ENCODE data around the gene HNRNPCL1. TPM values are rescaled to one million over a fixed set of nuclear protein-coding genes. Genes with fewer than 3 reads are reported as not detected.
"Not testable (repeated sequence)": the region's sequence is repeated elsewhere in the genome, so short reads cannot be mapped to it uniquely, and the experiment has no call there.

The HNRNPCL1 gene
- total and polyA plus RNA-seq, 2 experiments from 2014 or later = not detected

- in situ Hi-C loops (cut with MboI) = no loop called here
Measured at GRCh38 chr1:12851779-12852178, 3.3 kb upstream of the HNRNPCL1 start.

GRCh38 chr1:12833251-12833650, 15.3 kb downstream of the HNRNPCL1 start:
- H2AFZ ChIP-seq; H3F3A ChIP-seq (ENCODE audit: insufficient read depth); H3K27ac ChIP-seq; DNase-seq; H3K4me1 ChIP-seq (ENCODE audit: insufficient read depth); H3K4me3 ChIP-seq; H3K79me2 ChIP-seq (ENCODE audit: insufficient read depth); H4K20me1 ChIP-seq (ENCODE audit: insufficient read depth); in situ Hi-C loops (cut with MboI); H3K4me2 ChIP-seq (ENCODE audit: unreplicated experiment); H3K27me3 ChIP-seq (replicated peaks; ENCODE audit: insufficient read depth); H3K9me3 ChIP-seq (ENCODE audit: low read depth); H3K36me3 ChIP-seq (ENCODE audit: low read depth); H3K9ac ChIP-seq; H3K9me2 ChIP-seq (ENCODE audit: insufficient read depth): not testable (repeated sequence)
- WGBS, 2 experiments (ENCODE audit: low coverage in 1 of 2, low lambda C conversion rate in 2 of 2, missing lambda C conversion rate in 2 of 2) = 6 to 12% methylated on average over 2 of the region's 2 CpGs

More at GRCh38 chr1:12851779-12852178, 3.3 kb upstream of the HNRNPCL1 start:
- 23 to 24% methylated on average over 4 of the region's 4 CpGs for WGBS, 2 experiments (ENCODE audit: low coverage in 1 of 2, low lambda C conversion rate in 2 of 2, missing lambda C conversion rate in 2 of 2)
- Histone ChIP-seq H3K27me3 (replicated peaks; ENCODE audit: insufficient read depth) (no peaks in the 10 kb centered on the region), H2AFZ (no peak overlapping the region), H3K9ac (no peak overlapping the region), H4K20me1 (ENCODE audit: insufficient read depth) (no peaks in the 10 kb centered on the region), H3K27ac (no peak overlapping the region; the same call in 1 of the 2 replicates), H3K79me2 (ENCODE audit: insufficient read depth) (no peaks in the 10 kb centered on the region), H3K4me1 (ENCODE audit: insufficient read depth) (no peaks in the 10 kb centered on the region), H3K9me3 (ENCODE audit: low read depth) (no peaks in the 10 kb centered on the region), H3K4me2 (ENCODE audit: unreplicated experiment) (no peak overlapping the region), H3K9me2 (ENCODE audit: insufficient read depth) (no peaks in the 10 kb centered on the region), H3F3A (ENCODE audit: insufficient read depth) (no peaks in the 10 kb centered on the region), H3K4me3 (no peak overlapping the region), H3K36me3 (ENCODE audit: low read depth) (no peaks in the 10 kb centered on the region)
- DNase-seq = peak; percentile 45
- TF ChIP-seq EZH2phosphoT487 (IDR thresholded peaks at IDR 0.05; ENCODE audit: insufficient read depth, low read depth) = no peak
- no peak for TF ChIP-seq EZH2 (IDR thresholded peaks at IDR 0.05; ENCODE audit: insufficient read depth, poor library complexity, severe bottlenecking)

GRCh38 chr1:12831310-12831709, 17.2 kb downstream of the HNRNPCL1 start, which contains the start of gene PRAMEF11:
Gene PRAMEF11 (minus strand): TSS chr1:12831410. CDS start chr1:12828789, 2,621 bp downstream.
- H3K4me3 ChIP-seq; H3F3A ChIP-seq (ENCODE audit: insufficient read depth); H3K4me1 ChIP-seq (ENCODE audit: insufficient read depth); H3K9me2 ChIP-seq (ENCODE audit: insufficient read depth); H3K9me3 ChIP-seq (ENCODE audit: low read depth); H3K27me3 ChIP-seq (replicated peaks; ENCODE audit: insufficient read depth); H3K27ac ChIP-seq; H3K9ac ChIP-seq; H2AFZ ChIP-seq; H3K79me2 ChIP-seq (ENCODE audit: insufficient read depth); in situ Hi-C loops (cut with MboI); H3K4me2 ChIP-seq (ENCODE audit: unreplicated experiment); DNase-seq; H3K36me3 ChIP-seq (ENCODE audit: low read depth); H4K20me1 ChIP-seq (ENCODE audit: insufficient read depth): not testable (repeated sequence)
- WGBS, 2 experiments (ENCODE audit: low coverage in 1 of 2, low lambda C conversion rate in 2 of 2, missing lambda C conversion rate in 2 of 2) = 14 to 25% methylated on average over 3 of the region's 3 CpGs

DNA sequence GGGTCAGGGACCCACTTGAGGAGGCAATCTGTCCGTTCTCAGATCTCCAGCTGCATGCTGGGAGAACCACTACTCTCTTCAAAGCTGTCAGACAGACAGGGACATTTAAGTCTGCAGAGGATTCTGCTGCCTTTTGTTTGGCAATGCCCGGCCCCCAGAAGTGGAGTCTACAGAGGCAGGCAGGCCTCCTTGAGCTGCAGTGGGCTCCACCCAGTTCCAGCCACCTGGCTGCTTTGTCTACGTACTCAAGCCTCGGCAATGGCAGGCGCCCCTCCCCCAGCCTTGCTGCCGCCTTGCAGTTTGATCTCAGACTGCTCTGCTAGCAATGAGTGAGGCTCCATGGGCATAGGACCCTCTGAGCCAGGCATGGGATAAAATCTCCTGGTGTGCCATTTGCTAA, 29.5 kb downstream of the HNRNPCL1 start:
- H3K9me3 ChIP-seq (ENCODE audit: low read depth); H3F3A ChIP-seq (ENCODE audit: insufficient read depth); H3K79me2 ChIP-seq (ENCODE audit: insufficient read depth); DNase-seq; H3K27me3 ChIP-seq (replicated peaks; ENCODE audit: insufficient read depth); H3K36me3 ChIP-seq (ENCODE audit: low read depth); H3K4me2 ChIP-seq (ENCODE audit: unreplicated experiment); H3K27ac ChIP-seq; H2AFZ ChIP-seq; H3K4me3 ChIP-seq; H3K9me2 ChIP-seq (ENCODE audit: insufficient read depth); H4K20me1 ChIP-seq (ENCODE audit: insufficient read depth); H3K4me1 ChIP-seq (ENCODE audit: insufficient read depth); in situ Hi-C loops (cut with MboI); H3K9ac ChIP-seq: not testable (repeated sequence)
- 19 to 29% methylated on average over 5 to 6 of the region's 6 CpGs for WGBS, 2 experiments (ENCODE audit: low coverage in 1 of 2, low lambda C conversion rate in 2 of 2, missing lambda C conversion rate in 2 of 2)

- peak overlapping the region; percentile 44 for H3K4me3 ChIP-seq
- WGBS, 2 experiments (ENCODE audit: low coverage in 1 of 2, low lambda C conversion rate in 2 of 2, missing lambda C conversion rate in 2 of 2) = 15 to 17% methylated on average over 2 of the region's 2 CpGs
- peaks cover 4% of the 10 kb centered on the region; the same call in 1 of the 2 replicates for H3F3A ChIP-seq (ENCODE audit: insufficient read depth)
- no peaks in the 10 kb centered on the region for H3K9me2 ChIP-seq (ENCODE audit: insufficient read depth)
- H3K79me2 ChIP-seq (ENCODE audit: insufficient read depth) = no peaks in the 10 kb centered on the region
- no peaks in the 10 kb centered on the region for H4K20me1 ChIP-seq (ENCODE audit: insufficient read depth)
- H3K9ac ChIP-seq = peak overlapping the region; percentile 43
- no peaks in the 10 kb centered on the region for H3K36me3 ChIP-seq (ENCODE audit: low read depth)
- no peaks in the 10 kb centered on the region for H3K9me3 ChIP-seq (ENCODE audit: low read depth)
- in situ Hi-C loops (cut with MboI) = no loop called here
- H3K27me3 ChIP-seq (replicated peaks; ENCODE audit: insufficient read depth) = no peaks in the 10 kb centered on the region
- DNase-seq = peak; percentile 74
- peaks cover 13% of the 10 kb centered on the region for H3K4me1 ChIP-seq (ENCODE audit: insufficient read depth)
- TF ChIP-seq EZH2 (IDR thresholded peaks at IDR 0.05; ENCODE audit: insufficient read depth, poor library complexity, severe bottlenecking) (no peak), EZH2phosphoT487 (IDR thresholded peaks at IDR 0.05; ENCODE audit: insufficient read depth, low read depth) (no peak)
- peak overlapping the region; percentile 59 for H3K4me2 ChIP-seq (ENCODE audit: unreplicated experiment)
- no peak overlapping the region for H2AFZ ChIP-seq
- peak overlapping the region; percentile 61 for H3K27ac ChIP-seq
Measured at GRCh38 chr1:12811409-12811784, 37.1 kb downstream of the HNRNPCL1 start.

Data from GM23248 (cell line).